Peyer's patch (tissue), 4 donors: ENCODE data around the gene SLC25A13.

Experiments used
- CTCF ChIP-seq, 6 experiments: fragments of 450-650 bp in 4 of 6; fragments of 200-600 bp in 2 of 6; sonication (generic) in 1 of 6; IDR thresholded peaks; one replicate each; pipeline ENCODE4 v1.5.1; 2017 to 2019; ENCODE audit warnings: antibody characterized with exemption in 6 of 6, mild to moderate bottlenecking in 3 of 6, moderate library complexity in 1 of 6
- POLR2A ChIP-seq, 2 donors: fragments of 450-650 bp; IDR thresholded peaks; one replicate each; pipeline ENCODE4 v1.5.1; 2017; ENCODE audit warnings: antibody characterized with exemption in 2 of 2, mild to moderate bottlenecking in 2 of 2, moderate library complexity in 2 of 2

- TF ChIP-seq CTCF (IDR thresholded peaks at IDR 0.05) (no peak), POLR2A (IDR thresholded peaks at IDR 0.05) (no peak)
Measured at GRCh38 chr7:96300986-96301385, 20.9 kb downstream of the SLC25A13 start.
